Left lung (tissue), 10 donors: Measurements from ENCODE around the gene MAPK11. TPM values are rescaled to one million over a fixed set of nuclear protein-coding genes. Genes with fewer than 3 reads are reported as not detected.

Experiments used
- ATAC-seq: fragments of 200-7000 bp; cut with Tn5 transposase; one replicate; pipeline ENCODE4 v1.9.1; 2020; ENCODE audit warnings: moderate library complexity
- DNase-seq, 4 donors: peaks; one replicate each; pipeline ENCODE4 v3.0.0-alpha.2; 2013 to 2020
- H3K27ac ChIP-seq, 2 donors: fragments of 200-600 bp; sonication (generic) in 1 of 2; one replicate each; pipeline versions ENCODE4 v1.5.0 to v1.8.0; 2020 to 2021
- H3K27me3 ChIP-seq, 2 donors: fragments of 200-600 bp; sonication (generic) in 1 of 2; one replicate each; pipeline versions ENCODE4 v1.5.0 to v1.8.0; 2020 to 2021
- H3K36me3 ChIP-seq, 2 donors: fragments of 200-600 bp; sonication (generic) in 1 of 2; one replicate each; pipeline versions ENCODE4 v1.5.0 to v1.8.0; 2020 to 2021
- H3K4me1 ChIP-seq, 2 donors: fragments of 200-600 bp; one replicate each; pipeline ENCODE4 v1.8.0; 2021
- H3K4me3 ChIP-seq, 2 donors: fragments of 200-600 bp; sonication (generic) in 1 of 2; one replicate each; pipeline versions ENCODE4 v1.5.0 to v1.8.0; 2020 to 2021; ENCODE audit warnings: mild to moderate bottlenecking in 1 of 2
- H3K9me3 ChIP-seq, 2 donors: fragments of 200-600 bp; sonication (generic) in 1 of 2; one replicate each; pipeline versions ENCODE4 v1.5.0 to v1.8.0; 2020 to 2021
- CTCF ChIP-seq, 2 donors: fragments of 200-600 bp; sonication (generic) in 1 of 2; IDR thresholded peaks; one replicate each; pipeline versions ENCODE4 v1.5.0 to v1.8.0; 2021; ENCODE audit warnings: antibody characterized with exemption in 2 of 2
- intact Hi-C, 2 donors: fragments of 100-400 bp; cut with DNase I; formaldehyde crosslinking; loops; one replicate each; pipeline versions ENCODE4 v1.11.2 to v1.14.2; 2022
- polyA plus RNA-seq, 6 donors: library from polyadenylated mRNA; unstranded; fragments of 120-200 nt; gene quantifications; one replicate each; pipeline ENCODE4 v1.2.1, GENCODE V29; 2013; ENCODE audit not compliant: insufficient read length in 6 of 6
- total RNA-seq, 2 donors: library from RNA; stranded (reverse); fragmentation: NEBNext Ultra II Directional; extraction: Animal tissue kit (Norgen Biotek cat#: 25700); gene quantifications; one replicate each; pipeline ENCODE4 v1.2.1, GENCODE V29; 2021
- donor health status: DM: no; HTN: yes; CAD: no.
- donor health status: DM: no; HTN: no; CAD: no.

Gene MAPK11
- total and polyA plus RNA-seq, 8 donors, result 10.3 to 21.5 (median 14.7) TPM

GRCh38 chr22:50253941-50254340, 16.2 kb downstream of the MAPK11 start:
- Histone ChIP-seq H3K4me3 (no peak overlapping the region), H3K27me3 (peaks cover 0 to 5% of the 10 kb centered on the region in 2 donors), H3K4me1 (peaks cover 8 to 31% of the 10 kb centered on the region in 2 donors), H3K36me3 (no peaks in the 10 kb centered on the region), H3K9me3 (no peaks in the 10 kb centered on the region), H3K27ac (no peak overlapping the region)
- no peak for TF ChIP-seq CTCF (IDR thresholded peaks at IDR 0.05)
- DNase-seq (no peak), ATAC-seq (no peak)
- intact Hi-C loops, result no loop called here

- no peak for DNase-seq
Measured at GRCh38 chr22:50253046-50253915, 16.9 kb downstream of the MAPK11 start.

GRCh38 chr22:50252082-50253045, 17.8 kb downstream of the MAPK11 start:
- DNase-seq (peak in 3 of 4 donors; percentile 69 to 93 (median 76)), ATAC-seq (peak; percentile 81)
- Histone ChIP-seq H3K27ac (peak overlapping the region; percentile 63 to 81), H3K27me3 (no peaks in the 10 kb centered on the region), H3K9me3 (no peaks in the 10 kb centered on the region), H3K4me3 (peak overlapping the region in 1 of 2 donors; percentile 84), H3K36me3 (peaks cover 0 to 10% of the 10 kb centered on the region in 2 donors), H3K4me1 (peaks cover 8 to 46% of the 10 kb centered on the region in 2 donors)
- intact Hi-C loops, result no loop called here
- peak; percentile 47 to 75 for TF ChIP-seq CTCF (IDR thresholded peaks at IDR 0.05)

More at GRCh38 chr22:50253046-50253915, 16.9 kb downstream of the MAPK11 start:
- Histone ChIP-seq H3K4me3 (no peak overlapping the region), H3K9me3 (no peaks in the 10 kb centered on the region), H3K27ac (no peak overlapping the region), H3K36me3 (peaks cover 0 to 1% of the 10 kb centered on the region in 2 donors), H3K27me3 (no peaks in the 10 kb centered on the region), H3K4me1 (peaks cover 8 to 38% of the 10 kb centered on the region in 2 donors)
- intact Hi-C loops, result no loop called here
- no peak for TF ChIP-seq CTCF (IDR thresholded peaks at IDR 0.05)
- ATAC-seq, result no peak

- peaks cover 8 to 51% of the 10 kb centered on the region in 2 donors for H3K4me1 ChIP-seq
- H3K27ac ChIP-seq, result peak overlapping the region; percentile 63 to 81
- H3K9me3 ChIP-seq, result no peaks in the 10 kb centered on the region
- peak overlapping the region; percentile 45 to 84 for H3K4me3 ChIP-seq
- ATAC-seq, result peak; percentile 4
- intact Hi-C loops, result no loop called here
- no peak for DNase-seq
- H3K36me3 ChIP-seq, result peaks cover 0 to 15% of the 10 kb centered on the region in 2 donors
- no peaks in the 10 kb centered on the region for H3K27me3 ChIP-seq
- no peak for TF ChIP-seq CTCF (IDR thresholded peaks at IDR 0.05)
Measured at GRCh38 chr22:50251477-50252081, 18.6 kb downstream of the MAPK11 start.
